GM12872 (cell line): Measurements from ENCODE around the gene GRPEL1.

Experiments
- TF ChIP-seq, protein P1 (sequence below): IDR thresholded peaks from 3 replicates; pipeline ENCODE4 v1.5.1; 2011; ENCODE audit warnings: low read depth, mild to moderate bottlenecking, low read length, moderate library complexity; ENCODE audit not compliant: insufficient read depth

The GRPEL1 gene

DNA sequence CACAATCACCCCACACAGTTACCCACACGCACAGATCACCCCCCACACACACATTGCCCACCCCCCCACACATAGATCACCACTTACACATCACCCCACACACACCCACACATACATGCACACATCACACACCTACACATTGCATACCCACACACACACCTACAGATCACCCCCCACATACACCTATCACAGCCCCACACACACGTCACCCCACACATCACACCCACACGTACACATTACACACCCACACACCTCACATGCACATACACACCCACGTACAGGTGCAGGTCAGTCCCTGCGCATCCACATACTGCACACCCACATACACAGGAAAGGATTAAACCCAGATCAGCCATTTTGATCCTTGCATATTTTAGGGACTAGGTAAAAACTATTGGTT, 40.0 kb downstream of the GRPEL1 start:
- TF ChIP-seq, protein P1, sequence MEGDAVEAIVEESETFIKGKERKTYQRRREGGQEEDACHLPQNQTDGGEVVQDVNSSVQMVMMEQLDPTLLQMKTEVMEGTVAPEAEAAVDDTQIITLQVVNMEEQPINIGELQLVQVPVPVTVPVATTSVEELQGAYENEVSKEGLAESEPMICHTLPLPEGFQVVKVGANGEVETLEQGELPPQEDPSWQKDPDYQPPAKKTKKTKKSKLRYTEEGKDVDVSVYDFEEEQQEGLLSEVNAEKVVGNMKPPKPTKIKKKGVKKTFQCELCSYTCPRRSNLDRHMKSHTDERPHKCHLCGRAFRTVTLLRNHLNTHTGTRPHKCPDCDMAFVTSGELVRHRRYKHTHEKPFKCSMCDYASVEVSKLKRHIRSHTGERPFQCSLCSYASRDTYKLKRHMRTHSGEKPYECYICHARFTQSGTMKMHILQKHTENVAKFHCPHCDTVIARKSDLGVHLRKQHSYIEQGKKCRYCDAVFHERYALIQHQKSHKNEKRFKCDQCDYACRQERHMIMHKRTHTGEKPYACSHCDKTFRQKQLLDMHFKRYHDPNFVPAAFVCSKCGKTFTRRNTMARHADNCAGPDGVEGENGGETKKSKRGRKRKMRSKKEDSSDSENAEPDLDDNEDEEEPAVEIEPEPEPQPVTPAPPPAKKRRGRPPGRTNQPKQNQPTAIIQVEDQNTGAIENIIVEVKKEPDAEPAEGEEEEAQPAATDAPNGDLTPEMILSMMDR = no peak

DNA sequence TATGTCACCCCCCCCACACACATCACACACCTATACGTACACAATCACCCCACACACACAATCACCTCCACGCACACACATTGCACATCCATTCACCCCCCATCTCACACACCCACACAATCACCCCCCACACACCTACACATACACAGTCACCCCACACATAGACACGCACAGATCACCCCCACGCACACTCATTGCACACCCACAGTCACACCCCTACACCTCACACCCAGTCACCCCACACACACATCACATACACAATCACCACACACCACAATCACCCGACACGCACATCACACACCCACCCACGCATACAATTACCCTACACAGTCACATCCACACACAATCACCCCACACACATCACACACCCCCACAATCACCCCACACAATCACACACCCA, 40.6 kb downstream of the GRPEL1 start:
- TF ChIP-seq, protein P1 = no peak

DNA sequence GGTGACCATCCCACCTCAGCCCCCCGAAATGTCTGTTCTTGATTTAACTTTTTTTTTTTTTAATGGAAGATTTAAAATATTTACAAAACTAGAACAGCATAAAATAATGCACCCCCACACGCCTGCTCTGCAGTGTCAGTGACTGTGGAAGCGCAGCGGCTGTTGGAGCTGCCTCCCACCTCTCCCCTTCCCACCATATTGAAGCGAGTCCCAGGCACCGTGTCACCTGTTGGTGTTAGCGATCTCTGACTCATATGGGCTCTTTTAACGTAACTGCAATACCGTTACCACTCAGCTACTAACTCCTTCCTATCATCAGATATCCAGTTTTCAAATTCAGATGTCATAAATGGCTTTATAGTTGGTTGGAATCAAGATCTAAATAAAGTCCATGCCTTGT, 41.8 kb downstream of the GRPEL1 start:
- TF ChIP-seq, protein P1 = no peak

DNA sequence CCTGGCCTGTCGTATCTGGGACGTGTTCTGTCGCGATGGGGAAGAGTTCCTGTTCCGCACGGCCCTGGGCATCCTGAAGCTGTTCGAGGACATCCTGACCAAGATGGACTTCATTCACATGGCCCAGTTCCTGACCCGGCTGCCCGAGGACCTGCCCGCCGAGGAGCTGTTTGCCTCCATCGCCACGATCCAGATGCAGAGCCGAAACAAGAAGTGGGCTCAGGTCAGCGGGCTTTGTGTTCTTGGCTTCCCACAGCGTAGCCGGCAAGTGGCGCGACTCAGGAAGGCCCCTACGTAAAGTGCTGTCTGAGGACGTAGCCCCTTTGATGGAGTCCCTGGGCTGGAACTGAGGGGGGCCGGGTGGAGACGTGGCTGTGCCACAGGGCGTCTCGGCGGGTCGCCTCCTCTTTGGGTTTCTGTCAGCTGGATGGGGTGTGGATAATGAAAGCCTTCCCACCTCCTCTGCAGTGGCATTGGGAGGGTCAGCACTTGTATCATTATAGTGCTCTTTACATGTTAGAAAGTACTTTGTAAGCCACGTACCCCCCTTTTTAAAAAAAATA, 42.7 kb downstream of the GRPEL1 start:
- TF ChIP-seq, protein P1 = no peak

DNA sequence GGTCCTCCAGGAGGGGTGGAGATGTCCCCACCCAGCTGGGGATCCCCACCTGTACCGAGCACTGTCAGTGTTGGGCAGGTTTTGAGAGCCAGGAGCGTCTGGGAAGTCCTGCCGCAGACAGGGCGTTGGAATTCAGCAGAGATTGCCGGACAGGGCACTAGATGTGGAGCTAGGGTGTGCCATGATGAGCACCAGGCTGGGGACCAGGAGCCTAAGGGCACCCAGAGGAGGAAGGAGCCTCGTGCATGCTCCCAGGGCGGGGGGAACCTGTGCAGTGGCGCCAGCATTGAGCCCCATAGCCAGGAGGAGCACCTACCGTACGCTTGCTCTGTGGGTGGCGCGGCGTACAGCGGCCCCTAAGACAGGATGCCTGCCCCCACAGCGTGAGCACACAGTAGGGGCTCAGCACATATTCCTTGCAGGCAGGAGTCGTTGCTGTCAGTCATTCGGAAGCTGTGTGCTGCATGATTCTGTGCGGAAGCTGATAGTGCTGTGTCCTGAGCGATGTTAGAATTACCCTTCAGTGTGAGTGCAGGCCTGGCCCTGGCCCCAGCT, 43.5 kb downstream of the GRPEL1 start:
- TF ChIP-seq, protein P1 = no peak

DNA sequence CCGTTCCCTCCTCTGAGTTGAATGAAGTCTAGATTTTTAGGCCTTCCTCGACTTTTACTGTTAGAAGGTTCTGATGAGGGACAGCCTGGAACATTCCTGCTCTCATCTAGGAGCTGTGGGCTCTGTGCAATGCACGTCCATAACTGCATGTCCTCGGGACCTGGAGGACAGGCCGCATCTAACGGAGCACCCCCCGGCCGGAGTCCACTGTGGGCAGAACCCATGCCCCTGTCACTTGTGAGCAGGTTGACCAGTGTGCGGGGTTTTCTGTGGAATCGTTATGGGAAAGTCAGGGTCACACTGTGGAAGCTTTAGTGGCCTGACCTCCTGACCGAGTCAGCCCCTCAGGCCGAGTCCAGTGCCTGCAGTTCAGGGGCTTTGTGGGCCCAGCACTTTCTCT, 44.0 kb downstream of the GRPEL1 start:
- TF ChIP-seq, protein P1 = no peak

DNA sequence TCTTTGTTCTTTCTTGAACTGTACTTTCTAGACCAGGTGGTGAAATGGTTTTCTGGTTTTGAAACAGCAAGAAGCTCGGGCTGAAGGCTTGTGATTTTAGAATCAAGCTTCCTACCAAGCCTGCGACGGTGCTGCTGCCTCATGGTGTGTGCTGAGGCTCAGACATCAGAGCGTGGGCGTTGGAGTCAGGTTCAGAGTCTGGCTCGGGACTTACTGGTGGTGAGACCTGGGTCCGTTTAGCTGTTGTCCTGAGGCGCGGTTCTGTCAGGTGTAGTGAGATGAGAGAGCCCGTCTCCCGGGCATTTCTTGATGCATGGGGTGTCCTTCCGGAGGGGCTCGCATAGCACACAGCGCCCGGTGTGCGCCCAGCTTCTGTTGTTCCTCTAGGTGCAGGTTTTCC, 44.4 kb downstream of the GRPEL1 start:
- TF ChIP-seq, protein P1 = no peak
